ENCODE measurements around the gene MTCL3.

MTCL3 gene

GRCh38 chr6:127453845-127454619 is 65.1 kb downstream of the MTCL3 start:
- DNase-seq (ENCODE audit: low read depth in 1 of 2, low spot score in 1 of 2) (no peak), ATAC-seq (no peak), FAIRE-seq (no peak)
- H3K4me3 ChIP-seq: no peak overlapping the region
- no peak overlapping the region for H3K27ac ChIP-seq
- TF ChIP-seq JUN (IDR thresholded peaks at IDR 0.05) (no peak), CBX2 (IDR thresholded peaks at IDR 0.05; ENCODE audit: borderline replicate concordance, low read depth) (no peak), TFCP2L1 (CRISPR knock-in tag; IDR thresholded peaks at IDR 0.05) (no peak), MAFK (IDR thresholded peaks at IDR 0.05; ENCODE audit: partially characterized antibody) (no peak), ELK1 (IDR thresholded peaks at IDR 0.05; ENCODE audit: low read depth, low read length) (no peak), PBX3 (IDR thresholded peaks at IDR 0.05) (no peak), FOSB (CRISPR knock-in tag; IDR thresholded peaks at IDR 0.05) (no peak), KDM1A (IDR thresholded peaks at IDR 0.05; ENCODE audit: low read depth) (no peak), MAX (IDR thresholded peaks at IDR 0.05) (no peak), MAZ (IDR thresholded peaks at IDR 0.05; ENCODE audit: borderline replicate concordance, low read depth, low read length) (no peak), POLR2A (IDR thresholded peaks at IDR 0.05; ENCODE audit: low read length) (no peak), GATA3 (IDR thresholded peaks at IDR 0.05; ENCODE audit: borderline replicate concordance) (no peak), HMGXB4 (CRISPR knock-in tag; IDR thresholded peaks at IDR 0.05; ENCODE audit: borderline replicate concordance) (no peak), HOXA7 (CRISPR knock-in tag; IDR thresholded peaks at IDR 0.05) (no peak), MYC (IDR thresholded peaks at IDR 0.05; ENCODE audit: borderline replicate concordance, low read length) (no peak), PHF8 (IDR thresholded peaks at IDR 0.05; ENCODE audit: borderline replicate concordance, low read depth) (no peak)
- ChIA-PET CTCF (interaction anchor here (1.3 kb wide), 1 partner anchor 10 kb away, joined by 4 read pairs; no protein-coding TSS in a partner anchor), POLR2A (no interaction called here)
- 93% methylated on average over 2 of the region's 2 CpGs for WGBS (ENCODE audit: missing lambda C conversion rate)
- no peak overlapping the region for H3K4me2 ChIP-seq
- peaks cover 5% of the 10 kb centered on the region; the same call in 1 of the 3 replicates for H3K4me1 ChIP-seq
- no peaks in the 10 kb centered on the region for H3K9me3 ChIP-seq

GRCh38 chr6:127452803-127453202 is 66.3 kb downstream of the MTCL3 start:
- POLR2A ChIA-PET: no interaction called here
- no peak overlapping the region for H3K4me2 ChIP-seq
- ATAC-seq (no peak), DNase-seq (ENCODE audit: low read depth in 1 of 2, low spot score in 1 of 2) (no peak), FAIRE-seq (no peak)
- CTCF ChIA-PET: interaction anchor here (1.3 to 1.5 kb wide), 3 partner anchors 11 to 85 kb away, joined by 3 to 4 read pairs (median 3); no protein-coding TSS in a partner anchor
- H3K4me3 ChIP-seq: no peak overlapping the region
- no peak overlapping the region for H3K27ac ChIP-seq
- TF ChIP-seq ZC3H11A (IDR thresholded peaks at IDR 0.05) (no peak), CBX2 (IDR thresholded peaks at IDR 0.05; ENCODE audit: borderline replicate concordance, low read depth) (no peak), HMGXB4 (CRISPR knock-in tag; IDR thresholded peaks at IDR 0.05; ENCODE audit: borderline replicate concordance) (no peak), HOXB13 (CRISPR knock-in tag; IDR thresholded peaks at IDR 0.05; ENCODE audit: low read depth) (no peak), CBX8 (IDR thresholded peaks at IDR 0.05) (no peak), PBX3 (IDR thresholded peaks at IDR 0.05) (no peak), BHLHE40 (IDR thresholded peaks at IDR 0.05; ENCODE audit: low read depth, low read length) (no peak), RARB (CRISPR knock-in tag; IDR thresholded peaks at IDR 0.05) (no peak), KDM1A (IDR thresholded peaks at IDR 0.05; ENCODE audit: low read depth) (no peak), ELK1 (IDR thresholded peaks at IDR 0.05; ENCODE audit: low read depth, low read length) (no peak), RFX5 (IDR thresholded peaks at IDR 0.05) (no peak), HES2 (IDR thresholded peaks at IDR 0.05) (no peak)
- H3K4me1 ChIP-seq: peaks cover 5% of the 10 kb centered on the region; the same call in 1 of the 3 replicates
- H3K9me3 ChIP-seq: no peaks in the 10 kb centered on the region
